CD4-positive, alpha-beta memory T cell (primary cell): ENCODE data around the gene AGPAT2. TPM values are rescaled to one million over a fixed set of nuclear protein-coding genes. Genes with fewer than 3 reads are reported as not detected.
A peak's percentile ranks its signal among the peaks of the same experiment; 100 is the strongest.

ENCODE experiments used
- CTCF ChIA-PET: fragments of 350-600 bp; sonication (Branson Sonifier 250); formaldehyde crosslinking; loops from one replicate; lab custom pipeline; 2021; ENCODE audit warnings: inconsistent platforms; ENCODE audit not compliant: partially characterized antibody; lab: Charles Lee
- POLR2A ChIA-PET: fragments of 350-600 bp; sonication (Branson Sonifier 250); formaldehyde crosslinking; loops from one replicate; lab custom pipeline; 2021; ENCODE audit not compliant: partially characterized antibody; lab: Charles Lee
- DNase-seq, 5 donors: peaks; one replicate each; pipeline versions ENCODE4 v3.0.0 to v3.0.0-alpha.2; 2020 to 2022; ENCODE audit warnings: mixed read lengths in 1 of 5
- H3K27ac ChIP-seq: one replicate; pipeline ENCODE4 v1.7.0; 2013; ENCODE audit warnings: low read depth, low read length
- H3K27me3 ChIP-seq: 2 replicates; pipeline ENCODE4 v1.7.0; 2013; ENCODE audit warnings: mild to moderate bottlenecking, low read length, moderate library complexity; ENCODE audit not compliant: insufficient read depth
- H3K36me3 ChIP-seq: 2 replicates; pipeline ENCODE4 v1.7.0; 2013; ENCODE audit warnings: mild to moderate bottlenecking, low read length, moderate library complexity; ENCODE audit not compliant: insufficient read depth
- H3K4me1 ChIP-seq: 2 replicates; pipeline ENCODE4 v1.7.0; 2013; ENCODE audit warnings: mild to moderate bottlenecking, low read length, moderate library complexity; ENCODE audit not compliant: insufficient read depth
- H3K4me3 ChIP-seq, 2 donors: one replicate each; pipeline ENCODE4 v1.7.0; 2013; ENCODE audit warnings: low read length in 2 of 2, mild to moderate bottlenecking in 1 of 2
- H3K9me3 ChIP-seq, 2 donors: one replicate each; pipeline ENCODE4 v1.7.0; 2013; ENCODE audit warnings: low read length in 2 of 2, control low read depth in 1 of 2; ENCODE audit not compliant: control insufficient read depth in 1 of 2
- H3K27ac Mint-ChIP-seq, 7 donors: one replicate each; pipeline ENCODE4 v1.8.0; 2020 to 2021; ENCODE audit warnings: mixed read lengths in 7 of 7, mild to moderate bottlenecking in 6 of 7, inconsistent platforms in 3 of 7, moderate library complexity in 3 of 7
- H3K27me3 Mint-ChIP-seq, 2 donors: one replicate each; pipeline ENCODE4 v1.8.0; 2020 to 2021; ENCODE audit warnings: mixed read lengths in 2 of 2
- H3K36me3 Mint-ChIP-seq, 2 donors: one replicate each; pipeline ENCODE4 v1.8.0; 2020 to 2021; ENCODE audit warnings: mixed read lengths in 2 of 2, inconsistent platforms in 1 of 2, mild to moderate bottlenecking in 1 of 2
- H3K4me1 Mint-ChIP-seq, 4 donors: one replicate each; pipeline ENCODE4 v1.8.0; 2020 to 2021; ENCODE audit warnings: mixed read lengths in 4 of 4, mild to moderate bottlenecking in 1 of 4
- H3K4me3 Mint-ChIP-seq, 8 donors: one replicate each; pipeline ENCODE4 v1.8.0; 2020 to 2021; ENCODE audit warnings: mixed read lengths in 8 of 8, mild to moderate bottlenecking in 7 of 8, moderate library complexity in 6 of 8, inconsistent platforms in 3 of 8
- H3K9me3 Mint-ChIP-seq, 8 donors: one replicate each; pipeline ENCODE4 v1.8.0; 2020 to 2021; ENCODE audit warnings: mixed read lengths in 8 of 8, mild to moderate bottlenecking in 5 of 8, inconsistent platforms in 3 of 8, moderate library complexity in 1 of 8
- intact Hi-C: fragments of 100-400 bp; cut with micrococcal nuclease; formaldehyde crosslinking; loops from one replicate; pipeline ENCODE4 v1.15.1; 2023
- polyA plus RNA-seq, 2 donors: library from polyadenylated mRNA; unstranded; fragments of 300-500 nt; fragmentation: Illumina TruSeq; gene quantifications; one replicate each; pipeline ENCODE4 v1.2.3, GENCODE V29; 2021
- total RNA-seq, 2 experiments: library from RNA; stranded (reverse); gene quantifications; one replicate each; pipeline ENCODE4 v1.2.3, GENCODE V29; 2021

The AGPAT2 gene
- total and polyA plus RNA-seq, 4 experiments from 2014 or later = 6.9 to 20.6 (median 12.0) TPM

DNA sequence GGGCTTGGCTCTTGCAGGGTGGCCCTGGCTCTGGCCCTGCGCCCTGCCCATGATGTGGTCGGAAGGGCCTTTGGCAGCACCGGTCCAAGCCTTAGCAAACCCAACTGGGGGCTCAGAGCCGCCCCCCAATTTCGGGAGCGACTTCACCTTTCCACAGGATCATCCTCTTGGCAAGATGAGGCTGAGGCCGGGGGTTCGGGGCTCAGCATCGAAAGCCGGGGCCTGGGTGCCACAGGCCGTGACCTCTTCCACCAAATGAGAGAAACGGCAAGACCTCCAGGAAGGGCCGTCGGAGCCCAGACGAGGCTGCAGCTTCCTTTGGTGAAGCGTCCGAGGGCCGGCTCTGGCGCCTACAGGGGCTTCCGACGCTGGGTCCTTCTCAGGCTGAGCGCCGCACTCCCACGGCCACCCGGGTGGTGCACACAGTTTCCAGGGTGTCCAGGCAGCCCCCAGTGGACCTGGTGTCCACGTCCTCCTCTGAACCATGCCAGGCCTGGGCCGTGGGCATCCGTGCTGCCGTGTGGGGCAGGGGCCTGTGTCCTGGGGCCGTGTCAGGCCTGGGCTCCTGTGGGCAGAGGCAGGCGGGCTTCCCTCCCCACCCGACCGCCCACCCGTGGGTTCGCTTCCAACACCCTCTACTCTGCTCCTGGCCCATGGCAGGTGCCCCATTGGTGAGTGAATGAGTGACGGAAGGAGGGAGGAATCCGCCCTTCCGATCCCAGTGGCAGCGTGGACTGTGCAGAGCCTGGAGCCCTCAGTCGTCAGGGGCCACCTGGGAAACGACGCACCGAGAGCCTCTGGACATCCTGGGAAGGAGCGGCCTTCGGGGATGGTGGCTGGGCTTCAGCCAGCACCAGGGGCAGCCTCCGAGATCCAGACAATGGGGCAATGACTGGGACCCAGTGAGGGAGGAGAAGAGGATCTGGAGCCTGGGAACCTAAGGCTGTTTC, 5.2 kb upstream of the AGPAT2 start:
- Histone ChIP-seq H3K4me3 (no peak overlapping the region), H3K9me3 (no peaks in the 10 kb centered on the region), H3K36me3 (no peaks in the 10 kb centered on the region), H3K27me3 (no peaks in the 10 kb centered on the region), H3K27ac (no peak overlapping the region), H3K4me1 (no peaks in the 10 kb centered on the region)
- peaks cover 0 to 8% of the 10 kb centered on the region in 2 donors for H3K27me3 Mint-ChIP-seq
- peak overlapping the region in 1 of 7 donors; percentile 15 for H3K27ac Mint-ChIP-seq
- intact Hi-C loops = no loop called here
- ChIA-PET CTCF (no interaction called here), POLR2A (no interaction called here)
- no peaks in the 10 kb centered on the region for H3K36me3 Mint-ChIP-seq
- H3K4me3 Mint-ChIP-seq = no peak overlapping the region
- H3K4me1 Mint-ChIP-seq = peaks cover 0 to 3% (median under 1%) of the 10 kb centered on the region in 4 donors
- DNase-seq = no peak
- H3K9me3 Mint-ChIP-seq = no peaks in the 10 kb centered on the region

DNA sequence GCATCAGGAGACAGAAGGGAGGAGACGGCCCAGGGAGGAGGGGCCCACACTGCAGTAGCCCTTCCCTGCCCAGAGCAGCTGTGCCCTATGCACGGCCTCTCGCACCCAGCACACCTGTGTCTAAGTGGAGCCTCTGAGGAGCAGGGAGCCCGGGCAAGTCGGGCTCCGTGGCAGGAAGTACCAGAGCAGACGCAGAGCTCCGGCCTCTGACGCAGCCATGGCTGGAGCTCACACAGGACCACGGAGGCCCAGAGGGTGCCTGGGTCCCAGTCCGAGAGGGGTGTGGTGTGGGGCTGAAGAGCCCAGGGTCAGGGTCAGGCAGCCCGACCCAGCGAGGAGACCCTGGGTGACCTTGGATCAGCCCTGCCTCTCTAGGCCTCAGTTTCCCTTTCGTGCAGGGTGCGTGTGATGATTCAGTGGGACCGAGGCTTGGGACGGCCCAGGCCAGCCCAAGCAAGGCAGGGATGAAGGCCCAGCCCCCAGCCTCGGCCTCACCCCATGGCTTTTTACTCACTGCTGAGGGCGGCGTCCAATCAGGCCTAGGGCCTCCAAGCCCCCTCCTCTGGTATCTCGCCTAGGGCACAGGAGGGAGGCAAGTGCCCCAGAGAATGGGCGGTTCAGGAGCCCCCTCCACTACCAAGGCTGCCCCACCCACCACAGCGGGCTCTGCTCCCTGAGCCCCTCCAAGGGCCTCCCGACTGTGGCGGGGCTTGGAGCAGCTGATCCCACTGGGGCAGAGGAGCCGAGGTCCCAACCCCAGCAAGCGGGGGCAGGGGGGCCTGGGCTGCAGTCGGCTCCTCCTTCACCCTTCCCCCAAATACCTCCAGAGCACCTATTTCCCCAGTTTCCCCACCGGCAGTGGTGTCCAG, 4.3 kb upstream of the AGPAT2 start:
- H3K36me3 Mint-ChIP-seq = no peaks in the 10 kb centered on the region
- H3K9me3 ChIP-seq = no peaks in the 10 kb centered on the region
- no peak for DNase-seq
- H3K27me3 ChIP-seq = no peaks in the 10 kb centered on the region
- no peaks in the 10 kb centered on the region for H3K9me3 Mint-ChIP-seq
- H3K4me3 Mint-ChIP-seq = no peak overlapping the region
- no peaks in the 10 kb centered on the region for H3K36me3 ChIP-seq
- intact Hi-C loops = no loop called here
- H3K27ac Mint-ChIP-seq = no peak overlapping the region
- ChIA-PET CTCF (no interaction called here), POLR2A (no interaction called here)
- peaks cover 0 to 3% (median 0%) of the 10 kb centered on the region in 4 donors for H3K4me1 Mint-ChIP-seq
- no peak overlapping the region for H3K4me3 ChIP-seq
- H3K27me3 Mint-ChIP-seq = peaks cover 0 to 6% of the 10 kb centered on the region in 2 donors
- H3K4me1 ChIP-seq = no peaks in the 10 kb centered on the region
- no peak overlapping the region for H3K27ac ChIP-seq

DNA sequence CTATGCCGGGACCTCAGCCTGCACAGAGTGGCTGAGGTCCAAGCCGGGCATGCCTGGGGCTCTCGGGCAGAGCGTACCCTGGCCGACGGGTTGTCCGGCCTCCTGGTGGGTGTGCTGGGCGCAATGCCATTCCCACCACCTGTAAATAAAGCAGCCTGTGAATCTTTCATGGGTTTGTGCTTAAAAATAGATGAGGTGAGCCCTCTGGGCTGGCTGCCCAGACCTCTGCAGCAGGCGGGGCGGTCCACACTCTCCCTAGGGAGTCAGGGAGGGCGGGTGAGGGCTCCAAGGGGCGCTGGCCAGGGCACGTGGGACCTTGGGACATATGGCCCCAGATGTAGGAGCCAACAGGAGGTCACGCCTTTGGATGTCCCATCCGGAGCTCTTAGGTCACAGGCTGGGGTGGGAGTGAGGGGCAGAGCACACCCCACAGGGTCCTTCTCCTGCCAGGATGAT, 3.6 kb upstream of the AGPAT2 start:
- Histone ChIP-seq H3K4me3 (no peak overlapping the region), H3K9me3 (no peaks in the 10 kb centered on the region), H3K4me1 (peaks cover 7% of the 10 kb centered on the region), H3K27me3 (no peaks in the 10 kb centered on the region), H3K27ac (no peak overlapping the region), H3K36me3 (no peaks in the 10 kb centered on the region)
- ChIA-PET POLR2A (no interaction called here), CTCF (no interaction called here)
- intact Hi-C loops = no loop called here
- H3K9me3 Mint-ChIP-seq = no peaks in the 10 kb centered on the region
- no peaks in the 10 kb centered on the region for H3K36me3 Mint-ChIP-seq
- H3K4me1 Mint-ChIP-seq = peaks cover 0 to 9% (median 0%) of the 10 kb centered on the region in 4 donors
- peaks cover 0 to 6% of the 10 kb centered on the region in 2 donors for H3K27me3 Mint-ChIP-seq
- H3K4me3 Mint-ChIP-seq = no peak overlapping the region
- no peak overlapping the region for H3K27ac Mint-ChIP-seq
- DNase-seq = no peak

DNA sequence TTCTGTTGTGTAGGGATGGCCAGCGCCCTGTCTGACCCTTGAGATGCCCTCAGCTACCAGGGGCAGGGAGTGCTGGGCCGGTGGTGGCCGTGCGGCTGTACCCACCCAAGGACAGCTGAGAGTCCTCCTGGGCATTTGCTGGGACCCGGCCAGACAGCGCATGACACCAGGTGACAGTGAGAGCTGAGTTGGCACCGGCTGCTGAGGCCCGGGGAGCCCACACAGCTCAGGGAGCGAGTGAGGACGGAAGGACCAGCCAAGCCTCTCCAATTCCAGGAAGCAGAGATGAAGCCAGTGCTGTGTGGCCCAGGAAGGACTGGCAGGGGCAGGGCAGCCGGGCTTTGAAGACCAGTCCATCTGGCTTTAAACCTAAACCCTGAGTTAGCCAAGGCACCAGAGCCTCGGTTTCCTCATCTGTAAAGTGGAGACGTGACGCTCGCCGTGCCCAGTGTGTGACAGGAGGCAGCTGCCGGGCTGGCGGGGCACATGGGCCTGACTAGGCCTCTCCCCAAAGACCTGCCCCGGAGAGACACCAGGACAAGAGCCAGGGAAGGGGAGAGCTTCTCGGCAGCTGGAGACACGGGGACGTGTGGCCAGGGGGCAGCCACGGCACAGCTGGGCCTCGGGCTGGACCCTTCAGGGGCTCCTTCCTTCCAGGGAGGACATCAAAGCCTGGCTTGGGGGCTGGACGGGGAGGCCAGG, 3.0 kb upstream of the AGPAT2 start:
- POLR2A ChIA-PET = interaction anchor here (0.6 kb wide), 1 partner anchor 310 kb away, joined by 5 read pairs; no protein-coding TSS in a partner anchor
- CTCF ChIA-PET = no interaction called here

DNA sequence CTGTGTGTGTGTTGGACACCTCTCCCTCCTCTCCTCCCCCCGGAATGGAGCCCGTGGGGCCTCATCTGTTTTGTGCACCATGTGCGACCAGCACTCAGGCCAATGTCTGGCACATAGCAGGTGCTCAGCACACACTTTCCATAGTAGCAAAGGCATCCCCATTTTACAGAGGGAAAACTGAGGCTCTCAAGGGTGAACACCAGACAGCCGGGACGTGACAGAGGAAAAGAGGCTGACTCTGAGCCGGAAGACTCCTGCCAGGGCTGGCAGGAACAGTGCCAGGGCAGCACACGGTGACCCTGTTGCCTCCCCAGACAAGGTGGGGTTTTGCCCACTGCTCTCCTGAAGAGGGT, 1.8 kb upstream of the AGPAT2 start:
- no peak overlapping the region for H3K4me3 ChIP-seq
- ChIA-PET POLR2A (interaction anchor here (0.6 kb wide), 1 partner anchor 150 kb away, joined by 4 read pairs; no protein-coding TSS in a partner anchor), CTCF (no interaction called here)
- H3K27me3 ChIP-seq = no peaks in the 10 kb centered on the region
- Mint-ChIP-seq H3K27ac (peak overlapping the region in 1 of 7 donors; percentile 75), H3K27me3 (peaks cover 0 to 6% of the 10 kb centered on the region in 2 donors), H3K4me3 (peak overlapping the region in 5 of 8 donors; percentile 57 to 80 (median 69)), H3K4me1 (peaks cover 0 to 10% (median under 1%) of the 10 kb centered on the region in 4 donors), H3K9me3 (no peaks in the 10 kb centered on the region), H3K36me3 (no peaks in the 10 kb centered on the region)
- DNase-seq = no peak
- intact Hi-C loops = no loop called here
- no peaks in the 10 kb centered on the region for H3K9me3 ChIP-seq
- H3K27ac ChIP-seq = no peak overlapping the region
- H3K36me3 ChIP-seq = no peaks in the 10 kb centered on the region
- H3K4me1 ChIP-seq = peaks cover 11% of the 10 kb centered on the region

More for the DNA sequence above, 3.0 kb upstream of the AGPAT2 start:
- Mint-ChIP-seq H3K36me3 (no peaks in the 10 kb centered on the region), H3K27me3 (peaks cover 0 to 6% of the 10 kb centered on the region in 2 donors), H3K27ac (peak overlapping the region in 1 of 7 donors; percentile 69), H3K9me3 (no peaks in the 10 kb centered on the region), H3K4me3 (no peak overlapping the region), H3K4me1 (peaks cover 0 to 10% (median 0%) of the 10 kb centered on the region in 4 donors)
- Histone ChIP-seq H3K36me3 (no peaks in the 10 kb centered on the region), H3K27me3 (no peaks in the 10 kb centered on the region), H3K4me3 (no peak overlapping the region), H3K27ac (no peak overlapping the region), H3K9me3 (no peaks in the 10 kb centered on the region), H3K4me1 (peaks cover 11% of the 10 kb centered on the region)
- intact Hi-C loops = no loop called here
- no peak for DNase-seq

DNA sequence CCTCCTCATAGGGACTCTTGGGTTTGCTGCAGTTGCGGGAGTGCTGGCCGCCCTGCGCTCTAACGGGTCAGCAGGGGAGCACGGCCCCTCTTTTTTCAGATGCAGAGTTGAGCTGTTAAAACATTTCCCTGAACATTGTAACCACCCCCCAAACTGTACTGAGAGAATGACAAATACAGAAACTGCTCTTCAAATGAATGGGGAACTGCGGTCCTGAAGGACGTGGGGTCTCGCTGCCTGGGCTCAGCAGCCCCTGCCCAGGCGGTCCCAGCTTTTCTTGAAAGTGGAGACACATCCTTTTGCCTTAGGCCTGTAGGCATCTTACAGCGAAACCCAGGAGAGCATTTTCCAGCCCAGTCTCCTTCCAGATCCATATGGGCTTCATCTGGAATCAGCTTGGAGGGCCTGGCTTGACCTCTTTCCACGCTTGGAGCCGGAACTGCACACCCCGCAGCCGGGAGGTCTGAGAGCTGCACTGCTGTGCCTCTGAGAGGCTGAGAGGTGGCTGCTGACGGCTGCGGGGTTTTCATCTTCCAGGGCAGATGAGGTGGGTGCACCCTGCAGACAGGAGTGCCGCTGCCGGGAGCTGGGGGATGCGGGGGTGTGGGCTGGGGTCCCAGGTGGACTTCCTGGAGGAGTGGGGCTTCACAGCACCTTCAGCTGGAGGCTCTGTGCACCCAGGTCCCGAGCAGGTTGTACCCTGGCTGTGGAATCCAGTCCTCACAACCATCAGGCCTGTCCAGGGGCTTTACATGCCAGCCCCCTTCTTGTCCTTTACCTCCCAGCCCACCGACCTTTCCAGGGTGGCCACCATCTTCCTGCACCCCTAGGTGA, 1.2 kb upstream of the AGPAT2 start:
- H3K27me3 ChIP-seq = no peaks in the 10 kb centered on the region
- CTCF ChIA-PET = no interaction called here
- H3K27me3 Mint-ChIP-seq = peaks cover 0 to 6% of the 10 kb centered on the region in 2 donors
- no peak overlapping the region for H3K4me3 ChIP-seq
- no peak overlapping the region for H3K27ac Mint-ChIP-seq
- peaks cover 0 to 10% (median 3%) of the 10 kb centered on the region in 4 donors for H3K4me1 Mint-ChIP-seq
- H3K9me3 ChIP-seq = no peaks in the 10 kb centered on the region
- POLR2A ChIA-PET = interaction anchor here (0.7 to 1.1 kb wide), 2 partner anchors 40 to 41 kb away, joined by 4 to 5 read pairs; no protein-coding TSS in a partner anchor
- no peak overlapping the region for H3K27ac ChIP-seq
- peak overlapping the region; percentile 44 to 80 (median 61) for H3K4me3 Mint-ChIP-seq
- H3K4me1 ChIP-seq = peaks cover 11% of the 10 kb centered on the region
- no peaks in the 10 kb centered on the region for H3K9me3 Mint-ChIP-seq
- intact Hi-C loops = no loop called here
- no peaks in the 10 kb centered on the region for H3K36me3 ChIP-seq
- no peaks in the 10 kb centered on the region for H3K36me3 Mint-ChIP-seq
- DNase-seq = no peak
